Endodermal cell (in vitro differentiated cells): ENCODE data around the gene TTC22. TPM values are rescaled to one million over a fixed set of nuclear protein-coding genes. Genes with fewer than 3 reads are reported as not detected.

Source experiments
- DNase-seq: peaks from one replicate; pipeline ENCODE4 v3.0.0-alpha.2; 2017
- H3K27ac ChIP-seq: 2 replicates; pipeline ENCODE4 v1.5.1; 2013; ENCODE audit warnings: mild to moderate bottlenecking, low read depth, low read length, moderate library complexity
- H3K27me3 ChIP-seq: 2 replicates; pipeline ENCODE4 v1.6.1; 2013; ENCODE audit warnings: mild to moderate bottlenecking, low read length, moderate library complexity; ENCODE audit not compliant: insufficient read depth, control insufficient read depth, poor library complexity, severe bottlenecking
- H3K36me3 ChIP-seq: 2 replicates; pipeline ENCODE4 v1.7.0; 2013; ENCODE audit warnings: mild to moderate bottlenecking, low read length, moderate library complexity; ENCODE audit not compliant: control insufficient read depth, insufficient read depth
- H3K4me1 ChIP-seq: one replicate; pipeline ENCODE4 v1.7.0; 2013; ENCODE audit warnings: low read length; ENCODE audit not compliant: control insufficient read depth, insufficient read depth
- H3K4me3 ChIP-seq: 2 replicates; pipeline ENCODE4 v1.5.1; 2013; ENCODE audit warnings: mild to moderate bottlenecking, low read length, moderate library complexity
- H3K9ac ChIP-seq: 2 replicates; pipeline ENCODE4 v1.6.1; 2013; ENCODE audit warnings: mild to moderate bottlenecking, low read length, moderate library complexity; ENCODE audit not compliant: poor library complexity, severe bottlenecking; ENCODE audit errors: extremely low read depth
- H3K9me3 ChIP-seq: 2 replicates; pipeline ENCODE4 v1.6.1; 2013; ENCODE audit warnings: mild to moderate bottlenecking, low read length, moderate library complexity; ENCODE audit not compliant: control insufficient read depth
- H3K27ac Mint-ChIP-seq: 2 replicates; pipeline ENCODE4 v1.8.0; 2020; ENCODE audit warnings: mixed read lengths
- H3K27me3 Mint-ChIP-seq: 2 replicates; pipeline ENCODE4 v1.8.0; 2021; ENCODE audit warnings: mild to moderate bottlenecking, mixed read lengths; ENCODE audit not compliant: insufficient read depth
- H3K36me3 Mint-ChIP-seq: 2 replicates; pipeline ENCODE4 v1.8.0; 2020; ENCODE audit warnings: low read depth, mixed read lengths
- H3K4me1 Mint-ChIP-seq: 2 replicates; pipeline ENCODE4 v1.8.0; 2020; ENCODE audit warnings: mixed read lengths
- H3K4me3 Mint-ChIP-seq: 2 replicates; pipeline ENCODE4 v1.8.0; 2020; ENCODE audit warnings: mild to moderate bottlenecking, moderate library complexity, mixed read lengths
- H3K9me3 Mint-ChIP-seq: 2 replicates; pipeline ENCODE4 v1.8.0; 2020; ENCODE audit warnings: mild to moderate bottlenecking, mixed read lengths
- CTCF ChIP-seq: fragments of 200-600 bp; sonication (generic); conservative IDR thresholded peaks from 2 replicates; pipeline ENCODE4 v1.5.0; 2021; ENCODE audit warnings: antibody characterized with exemption, mild to moderate bottlenecking
- whole genome bisulfite sequencing, 2 experiments: methylation state at CpG; one replicate each; pipeline versions ENCODE4 v1.1.5 to v1.1.7; 2013; ENCODE audit warnings: missing lambda C conversion rate in 2 of 2, mixed read lengths in 1 of 2; ENCODE audit not compliant: insufficient coverage in 1 of 2, insufficient read length in 1 of 2; 5-methylcytosine and 5-hydroxymethylcytosine counted together
- total RNA-seq, 2 donors: library from RNA; stranded (reverse); fragmentation: NEBNext Ultra II Directional in 1 of 2; extraction: Animal tissue kit (Norgen Biotek cat#: 25700) in 1 of 2; gene quantifications; 2 replicates in 1 of 2; 3 replicates in 1 of 2; pipeline ENCODE4 v1.2.1, GENCODE V29; 2021

TTC22 gene
- total RNA-seq, 2 donors from 2014 or later: 0.44 to 0.53 TPM

- Mint-ChIP-seq H3K27ac (no peak overlapping the region), H3K36me3 (no peaks in the 10 kb centered on the region), H3K27me3 (peaks cover 30% of the 10 kb centered on the region), H3K9me3 (no peaks in the 10 kb centered on the region), H3K4me1 (peaks cover 7% of the 10 kb centered on the region), H3K4me3 (no peak overlapping the region)
- peaks cover 7% of the 10 kb centered on the region for H3K27me3 ChIP-seq
- H3K9ac ChIP-seq: no peak overlapping the region
- no peak overlapping the region for H3K4me3 ChIP-seq
- no peaks in the 10 kb centered on the region for H3K4me1 ChIP-seq
- 86 to 94% methylated on average over 16 to 18 of the region's 18 CpGs for WGBS, 2 experiments
- DNase-seq: no peak
- no peaks in the 10 kb centered on the region for H3K9me3 ChIP-seq
- no peak overlapping the region for H3K27ac ChIP-seq
- H3K36me3 ChIP-seq: no peaks in the 10 kb centered on the region
- TF ChIP-seq CTCF: no peak
Measured at GRCh38 chr1:54795841-54796468, 5.2 kb downstream of the TTC22 start.

- H3K27ac Mint-ChIP-seq: no peak overlapping the region
- no peak overlapping the region for H3K9ac ChIP-seq
- peaks cover 7% of the 10 kb centered on the region for H3K27me3 ChIP-seq
- no peak for TF ChIP-seq CTCF
- peaks cover 9% of the 10 kb centered on the region for H3K4me1 Mint-ChIP-seq
- H3K27ac ChIP-seq: no peak overlapping the region
- no peak overlapping the region for H3K4me3 ChIP-seq
- DNase-seq: no peak
- H3K9me3 ChIP-seq: no peaks in the 10 kb centered on the region
- H3K9me3 Mint-ChIP-seq: no peaks in the 10 kb centered on the region
- H3K36me3 ChIP-seq: no peaks in the 10 kb centered on the region
- H3K27me3 Mint-ChIP-seq: peaks cover 25% of the 10 kb centered on the region
- WGBS, 2 experiments: 60 to 66% methylated on average over 1 to 4 of the region's 4 CpGs
- H3K4me1 ChIP-seq: no peaks in the 10 kb centered on the region
- H3K36me3 Mint-ChIP-seq: no peaks in the 10 kb centered on the region
- H3K4me3 Mint-ChIP-seq: no peak overlapping the region
Measured at GRCh38 chr1:54795356-54795665, 5.8 kb downstream of the TTC22 start.

- H3K4me3 ChIP-seq: no peak overlapping the region
- no peaks in the 10 kb centered on the region for H3K4me1 ChIP-seq
- no peaks in the 10 kb centered on the region for H3K9me3 Mint-ChIP-seq
- peaks cover 15% of the 10 kb centered on the region for H3K4me1 Mint-ChIP-seq
- H3K9ac ChIP-seq: no peak overlapping the region
- no peaks in the 10 kb centered on the region for H3K36me3 ChIP-seq
- no peak overlapping the region for H3K27ac Mint-ChIP-seq
- no peak overlapping the region for H3K27ac ChIP-seq
- no peak overlapping the region for H3K4me3 Mint-ChIP-seq
- H3K27me3 ChIP-seq: peaks cover 2% of the 10 kb centered on the region
- WGBS, 2 experiments: 64 to 71% methylated on average over 2 to 4 of the region's 4 CpGs
- DNase-seq: no peak
- H3K9me3 ChIP-seq: no peaks in the 10 kb centered on the region
- TF ChIP-seq CTCF: no peak
- H3K27me3 Mint-ChIP-seq: peaks cover 19% of the 10 kb centered on the region
- H3K36me3 Mint-ChIP-seq: no peaks in the 10 kb centered on the region
Measured at GRCh38 chr1:54794451-54795355, 6.4 kb downstream of the TTC22 start.
